CD8-positive, alpha-beta memory T cell (primary cell): Measurements from ENCODE around the gene YKT6. TPM values are rescaled to one million over a fixed set of nuclear protein-coding genes. Genes with fewer than 3 reads are reported as not detected.

ENCODE experiments used
- CTCF ChIA-PET: fragments of 350-600 bp; sonication (Branson Sonifier 250); formaldehyde crosslinking; loops from one replicate; lab custom pipeline; 2021; ENCODE audit warnings: antibody characterized with exemption; lab: Charles Lee
- POLR2A ChIA-PET: fragments of 350-600 bp; sonication (Branson Sonifier 250); formaldehyde crosslinking; loops from one replicate; lab custom pipeline; 2021; ENCODE audit warnings: antibody characterized with exemption; lab: Charles Lee
- DNase-seq, 5 donors: peaks; one replicate each; pipeline versions ENCODE4 v3.0.0 to v3.0.0-alpha.2; 2020 to 2022; ENCODE audit warnings: mixed read lengths in 1 of 5
- H3K27ac ChIP-seq: one replicate; pipeline ENCODE4 v1.7.0; 2013; ENCODE audit warnings: low read depth, mild to moderate bottlenecking, low read length, moderate library complexity
- H3K27me3 ChIP-seq: 2 replicates; pipeline ENCODE4 v1.7.0; 2013; ENCODE audit warnings: low read length, mild to moderate bottlenecking; ENCODE audit not compliant: insufficient read depth, poor library complexity, severe bottlenecking
- H3K36me3 ChIP-seq: 2 replicates; pipeline ENCODE4 v1.7.0; 2013; ENCODE audit warnings: mild to moderate bottlenecking, low read length, moderate library complexity; ENCODE audit not compliant: insufficient read depth
- H3K4me1 ChIP-seq: 2 replicates; pipeline ENCODE4 v1.7.0; 2013; ENCODE audit warnings: mild to moderate bottlenecking, low read length, moderate library complexity; ENCODE audit not compliant: insufficient read depth
- H3K4me3 ChIP-seq: 2 replicates; pipeline ENCODE4 v1.7.0; 2013; ENCODE audit warnings: mild to moderate bottlenecking, low read length
- H3K9me3 ChIP-seq: 2 replicates; pipeline ENCODE4 v1.7.0; 2013; ENCODE audit warnings: mild to moderate bottlenecking, low read length
- H3K27ac Mint-ChIP-seq, 8 donors: one replicate each; pipeline ENCODE4 v1.8.0; 2020 to 2021; ENCODE audit warnings: mixed read lengths in 8 of 8, mild to moderate bottlenecking in 6 of 8, inconsistent platforms in 3 of 8, moderate library complexity in 3 of 8
- H3K27me3 Mint-ChIP-seq, 2 donors: one replicate each; pipeline ENCODE4 v1.8.0; 2020 to 2021; ENCODE audit warnings: mixed read lengths in 2 of 2, mild to moderate bottlenecking in 1 of 2, moderate library complexity in 1 of 2
- H3K36me3 Mint-ChIP-seq, 3 donors: one replicate each; pipeline ENCODE4 v1.8.0; 2020 to 2021; ENCODE audit warnings: mixed read lengths in 3 of 3, inconsistent platforms in 1 of 3, mild to moderate bottlenecking in 1 of 3
- H3K4me1 Mint-ChIP-seq, 3 donors: one replicate each; pipeline ENCODE4 v1.8.0; 2020 to 2021; ENCODE audit warnings: mixed read lengths in 3 of 3, inconsistent platforms in 1 of 3, mild to moderate bottlenecking in 1 of 3
- H3K4me3 Mint-ChIP-seq, 7 donors: one replicate each; pipeline ENCODE4 v1.8.0; 2020 to 2021; ENCODE audit warnings: mixed read lengths in 7 of 7, mild to moderate bottlenecking in 6 of 7, moderate library complexity in 4 of 7, inconsistent platforms in 2 of 7
- H3K9me3 Mint-ChIP-seq, 5 donors: one replicate each; pipeline ENCODE4 v1.8.0; 2020 to 2022; ENCODE audit warnings: mixed read lengths in 5 of 5, mild to moderate bottlenecking in 3 of 5, moderate library complexity in 2 of 5, inconsistent platforms in 1 of 5
- polyA plus RNA-seq: library from polyadenylated mRNA; unstranded; fragments of 300-500 nt; fragmentation: Illumina TruSeq; gene quantifications from one replicate; pipeline ENCODE4 v1.2.3, GENCODE V29; 2021
- total RNA-seq, 2 experiments: library from RNA; stranded (reverse); gene quantifications; one replicate each; pipeline ENCODE4 v1.2.3, GENCODE V29; 2021

The YKT6 gene
- total and polyA plus RNA-seq, 3 experiments from 2014 or later, result 44.9 to 94.6 (median 92.6) TPM

- Histone ChIP-seq H3K27ac (no peak overlapping the region), H3K27me3 (no peaks in the 10 kb centered on the region), H3K4me3 (no peak overlapping the region), H3K9me3 (no peaks in the 10 kb centered on the region), H3K4me1 (no peaks in the 10 kb centered on the region), H3K36me3 (peaks cover 20% of the 10 kb centered on the region)
- no peaks in the 10 kb centered on the region for H3K9me3 Mint-ChIP-seq
- CTCF ChIA-PET, result no interaction called here
- H3K27me3 Mint-ChIP-seq, result peaks cover 0 to 1% of the 10 kb centered on the region in 2 donors
- POLR2A ChIA-PET, result no interaction called here
- H3K36me3 Mint-ChIP-seq, result peaks cover 4 to 38% (median 7%) of the 10 kb centered on the region in 3 donors
- no peaks in the 10 kb centered on the region for H3K4me1 Mint-ChIP-seq
- DNase-seq, result peak in 1 of 5 donors; percentile 33
- H3K27ac Mint-ChIP-seq, result no peak overlapping the region
- H3K4me3 Mint-ChIP-seq, result no peak overlapping the region
Measured at GRCh38 chr7:44215531-44215930, 14.8 kb downstream of the YKT6 start.

- DNase-seq, result peak in 1 of 5 donors; percentile 17
- H3K27ac ChIP-seq, result no peak overlapping the region
- ChIA-PET CTCF (no interaction called here), POLR2A (no interaction called here)
- H3K27me3 Mint-ChIP-seq, result peaks cover 0 to 1% of the 10 kb centered on the region in 2 donors
- no peaks in the 10 kb centered on the region for H3K4me1 ChIP-seq
- H3K4me3 ChIP-seq, result no peak overlapping the region
- H3K36me3 ChIP-seq, result peaks cover 15% of the 10 kb centered on the region
- H3K4me3 Mint-ChIP-seq, result no peak overlapping the region
- no peaks in the 10 kb centered on the region for H3K4me1 Mint-ChIP-seq
- H3K36me3 Mint-ChIP-seq, result peaks cover 4 to 33% (median 4%) of the 10 kb centered on the region in 3 donors
- H3K27ac Mint-ChIP-seq, result no peak overlapping the region
- no peaks in the 10 kb centered on the region for H3K9me3 ChIP-seq
- H3K27me3 ChIP-seq, result no peaks in the 10 kb centered on the region
- no peaks in the 10 kb centered on the region for H3K9me3 Mint-ChIP-seq
Measured at GRCh38 chr7:44216019-44216418, 15.2 kb downstream of the YKT6 start.

GRCh38 chr7:44216521-44217222, 15.9 kb downstream of the YKT6 start:
- ChIA-PET CTCF (no interaction called here), POLR2A (no interaction called here)
- Histone ChIP-seq H3K36me3 (peaks cover 9% of the 10 kb centered on the region), H3K27ac (no peak overlapping the region), H3K27me3 (no peaks in the 10 kb centered on the region), H3K4me3 (no peak overlapping the region), H3K4me1 (no peaks in the 10 kb centered on the region), H3K9me3 (no peaks in the 10 kb centered on the region)
- DNase-seq, result peak in 1 of 5 donors; percentile 36
- no peaks in the 10 kb centered on the region for H3K9me3 Mint-ChIP-seq
- no peaks in the 10 kb centered on the region for H3K4me1 Mint-ChIP-seq
- H3K36me3 Mint-ChIP-seq, result peaks cover under 1 to 27% (median under 1%) of the 10 kb centered on the region in 3 donors
- peak overlapping the region in 1 of 8 donors; percentile 68 for H3K27ac Mint-ChIP-seq
- peaks cover 0 to 1% of the 10 kb centered on the region in 2 donors for H3K27me3 Mint-ChIP-seq
- no peak overlapping the region for H3K4me3 Mint-ChIP-seq

GRCh38 chr7:44217223-44217714, 16.5 kb downstream of the YKT6 start:
- peak in 1 of 5 donors; percentile 31 for DNase-seq

GRCh38 chr7:44217852-44218402, 17.1 kb downstream of the YKT6 start:
- DNase-seq, result peak in 1 of 5 donors; percentile 18
- ChIA-PET POLR2A (no interaction called here), CTCF (interaction anchor here (1.3 kb wide), 1 partner anchor 21 kb away, joined by 3 read pairs; no protein-coding TSS in a partner anchor)
- Histone ChIP-seq H3K27me3 (no peaks in the 10 kb centered on the region), H3K27ac (no peak overlapping the region), H3K4me3 (no peak overlapping the region), H3K4me1 (no peaks in the 10 kb centered on the region), H3K9me3 (no peaks in the 10 kb centered on the region), H3K36me3 (peaks cover 5% of the 10 kb centered on the region)
- Mint-ChIP-seq H3K4me3 (no peak overlapping the region), H3K27me3 (peaks cover 0 to 1% of the 10 kb centered on the region in 2 donors), H3K36me3 (peaks cover 0 to 14% (median 0%) of the 10 kb centered on the region in 3 donors), H3K9me3 (no peaks in the 10 kb centered on the region), H3K4me1 (no peaks in the 10 kb centered on the region), H3K27ac (no peak overlapping the region)

More at GRCh38 chr7:44217223-44217714, 16.5 kb downstream of the YKT6 start:
- H3K9me3 Mint-ChIP-seq, result no peaks in the 10 kb centered on the region
- no peak overlapping the region for H3K27ac Mint-ChIP-seq
- ChIA-PET POLR2A (no interaction called here), CTCF (no interaction called here)
- Histone ChIP-seq H3K9me3 (no peaks in the 10 kb centered on the region), H3K4me3 (no peak overlapping the region), H3K4me1 (no peaks in the 10 kb centered on the region), H3K36me3 (peaks cover 7% of the 10 kb centered on the region), H3K27ac (no peak overlapping the region), H3K27me3 (no peaks in the 10 kb centered on the region)
- peaks cover 0 to 1% of the 10 kb centered on the region in 2 donors for H3K27me3 Mint-ChIP-seq
- H3K4me1 Mint-ChIP-seq, result no peaks in the 10 kb centered on the region
- no peak overlapping the region for H3K4me3 Mint-ChIP-seq
- peaks cover 0 to 21% (median 0%) of the 10 kb centered on the region in 3 donors for H3K36me3 Mint-ChIP-seq

GRCh38 chr7:44218418-44219201, 17.8 kb downstream of the YKT6 start:
- CTCF ChIA-PET, result interaction anchor here (1.3 kb wide), 1 partner anchor 22 kb away, joined by 3 read pairs; no protein-coding TSS in a partner anchor
- peaks cover under 1 to 1% of the 10 kb centered on the region in 2 donors for H3K27me3 Mint-ChIP-seq
- peak in 1 of 5 donors; percentile 37 for DNase-seq
- no peak overlapping the region for H3K4me3 Mint-ChIP-seq
- POLR2A ChIA-PET, result no interaction called here
- no peaks in the 10 kb centered on the region for H3K9me3 Mint-ChIP-seq
- Histone ChIP-seq H3K36me3 (no peaks in the 10 kb centered on the region), H3K27ac (no peak overlapping the region), H3K9me3 (no peaks in the 10 kb centered on the region), H3K4me1 (no peaks in the 10 kb centered on the region), H3K4me3 (no peak overlapping the region), H3K27me3 (no peaks in the 10 kb centered on the region)
- H3K36me3 Mint-ChIP-seq, result peaks cover 0 to 7% (median 0%) of the 10 kb centered on the region in 3 donors
- no peak overlapping the region for H3K27ac Mint-ChIP-seq
- no peaks in the 10 kb centered on the region for H3K4me1 Mint-ChIP-seq

- Histone ChIP-seq H3K9me3 (no peaks in the 10 kb centered on the region), H3K4me3 (no peak overlapping the region), H3K27ac (no peak overlapping the region), H3K36me3 (no peaks in the 10 kb centered on the region), H3K4me1 (no peaks in the 10 kb centered on the region), H3K27me3 (no peaks in the 10 kb centered on the region)
- ChIA-PET POLR2A (no interaction called here), CTCF (interaction anchor here (1.3 kb wide), 1 partner anchor 23 kb away, joined by 3 read pairs; no protein-coding TSS in a partner anchor)
- peak in 1 of 5 donors; percentile 30 for DNase-seq
- Mint-ChIP-seq H3K9me3 (no peaks in the 10 kb centered on the region), H3K4me1 (no peaks in the 10 kb centered on the region), H3K36me3 (no peaks in the 10 kb centered on the region), H3K4me3 (no peak overlapping the region), H3K27ac (no peak overlapping the region), H3K27me3 (peaks cover 1 to 10% of the 10 kb centered on the region in 2 donors)
Measured at GRCh38 chr7:44219371-44220045, 18.7 kb downstream of the YKT6 start.
